GM19023 (cell line): Measurements from ENCODE around the gene SLC38A7.
A peak's percentile ranks its signal among the peaks of the same experiment; 100 is the strongest.
"Not testable (repeated sequence)": the region's sequence is repeated elsewhere in the genome, so short reads cannot be mapped to it uniquely, and the experiment has no call there.

ENCODE experiments used
- ATAC-seq: cut with Tn5 transposase; IDR thresholded peaks from one replicate; pipeline ENCODE4 v1.9.1; 2021; ENCODE audit warnings: mild to moderate bottlenecking, moderate library complexity; ENCODE audit not compliant: unreplicated experiment

The SLC38A7 gene

GRCh38 chr16:58637021-58637420, 47.5 kb downstream of the SLC38A7 start:
- not testable (repeated sequence) for ATAC-seq

- no peak for ATAC-seq
Observed at GRCh38 chr16:58636466-58636865, 48.1 kb downstream of the SLC38A7 start.

- ATAC-seq: no peak
Observed at GRCh38 chr16:58635502-58635901, 49.1 kb downstream of the SLC38A7 start.

GRCh38 chr16:58634265-58634802, 50.2 kb downstream of the SLC38A7 start:
- no peak for ATAC-seq

GRCh38 chr16:58629733-58630640, 54.6 kb downstream of the SLC38A7 start, which contains the start of gene CNOT1:
TSS of gene CNOT1 (minus strand) at chr16:58629826. CDS start at chr16:58599337, 30,489 bp downstream.
- peak; percentile 85 for ATAC-seq

GRCh38 chr16:58628845-58629732, 55.5 kb downstream of the SLC38A7 start:
- ATAC-seq: peak; percentile 3

- ATAC-seq: no peak
Observed at GRCh38 chr16:58624209-58624608, 60.4 kb downstream of the SLC38A7 start.

- ATAC-seq: no peak
Observed at GRCh38 chr16:58620396-58620795, 64.2 kb downstream of the SLC38A7 start.

GRCh38 chr16:58615280-58615679, 69.3 kb downstream of the SLC38A7 start:
- ATAC-seq: no peak
